ENCODE data around the gene NRXN3.

The NRXN3 gene

GRCh38 chr14:78608998-78609787, 439.0 kb downstream of the NRXN3 start:
- Histone ChIP-seq H3K9me3 (ENCODE audit: control insufficient read depth, insufficient read depth, low read length) (no peaks in the 10 kb centered on the region), H3K27ac (ENCODE audit: low read depth, low read length) (no peak overlapping the region), H3K36me3 (ENCODE audit: control insufficient read depth, insufficient read depth, low read length) (no peaks in the 10 kb centered on the region), H3K4me1 (ENCODE audit: control insufficient read depth, insufficient read depth, low read length) (no peaks in the 10 kb centered on the region), H3K27me3 (ENCODE audit: control insufficient read depth, insufficient read depth, low read length) (no peaks in the 10 kb centered on the region), H3K4me3 (ENCODE audit: low read depth, low read length) (no peak overlapping the region), H3K9ac (ENCODE audit: low read depth, low read length) (no peak overlapping the region)

- Histone ChIP-seq H3K27ac (ENCODE audit: low read depth, low read length) (no peak overlapping the region), H3K4me3 (ENCODE audit: low read depth, low read length) (no peak overlapping the region), H3K36me3 (ENCODE audit: control insufficient read depth, insufficient read depth, low read length) (no peaks in the 10 kb centered on the region), H3K9me3 (ENCODE audit: control insufficient read depth, insufficient read depth, low read length) (no peaks in the 10 kb centered on the region), H3K27me3 (ENCODE audit: control insufficient read depth, insufficient read depth, low read length) (no peaks in the 10 kb centered on the region), H3K9ac (ENCODE audit: low read depth, low read length) (no peak overlapping the region), H3K4me1 (ENCODE audit: control insufficient read depth, insufficient read depth, low read length) (no peaks in the 10 kb centered on the region)
Observed at GRCh38 chr14:78610994-78611393, 440.8 kb downstream of the NRXN3 start.

- Histone ChIP-seq H3K4me3 (ENCODE audit: low read depth, low read length) (no peak overlapping the region), H3K36me3 (ENCODE audit: control insufficient read depth, insufficient read depth, low read length) (no peaks in the 10 kb centered on the region), H3K27ac (ENCODE audit: low read depth, low read length) (no peak overlapping the region), H3K9me3 (ENCODE audit: control insufficient read depth, insufficient read depth, low read length) (no peaks in the 10 kb centered on the region), H3K4me1 (ENCODE audit: control insufficient read depth, insufficient read depth, low read length) (no peaks in the 10 kb centered on the region), H3K27me3 (ENCODE audit: control insufficient read depth, insufficient read depth, low read length) (no peaks in the 10 kb centered on the region), H3K9ac (ENCODE audit: low read depth, low read length) (no peak overlapping the region)
Observed at GRCh38 chr14:78611796-78612571, 441.8 kb downstream of the NRXN3 start.

- no peaks in the 10 kb centered on the region for H3K4me1 ChIP-seq (ENCODE audit: control insufficient read depth, insufficient read depth, low read length)
- no peak overlapping the region for H3K9ac ChIP-seq (ENCODE audit: low read depth, low read length)
Observed at GRCh38 chr14:78612666-78613065, 442.5 kb downstream of the NRXN3 start.

GRCh38 chr14:78614593-78614992, 444.4 kb downstream of the NRXN3 start:
- H3K27ac ChIP-seq (ENCODE audit: low read depth, low read length): no peak overlapping the region
- no peaks in the 10 kb centered on the region for H3K4me1 ChIP-seq (ENCODE audit: control insufficient read depth, insufficient read depth, low read length)
- H3K9ac ChIP-seq (ENCODE audit: low read depth, low read length): no peak overlapping the region
- H3K27me3 ChIP-seq (ENCODE audit: control insufficient read depth, insufficient read depth, low read length): no peaks in the 10 kb centered on the region
- H3K4me3 ChIP-seq (ENCODE audit: low read depth, low read length): no peak overlapping the region
- no peaks in the 10 kb centered on the region for H3K36me3 ChIP-seq (ENCODE audit: control insufficient read depth, insufficient read depth, low read length)
- no peaks in the 10 kb centered on the region for H3K9me3 ChIP-seq (ENCODE audit: control insufficient read depth, insufficient read depth, low read length)

More at GRCh38 chr14:78612666-78613065, 442.5 kb downstream of the NRXN3 start:
- Histone ChIP-seq H3K4me3 (ENCODE audit: low read depth, low read length) (no peak overlapping the region), H3K9me3 (ENCODE audit: control insufficient read depth, insufficient read depth, low read length) (no peaks in the 10 kb centered on the region), H3K36me3 (ENCODE audit: control insufficient read depth, insufficient read depth, low read length) (no peaks in the 10 kb centered on the region), H3K27ac (ENCODE audit: low read depth, low read length) (no peak overlapping the region), H3K27me3 (ENCODE audit: control insufficient read depth, insufficient read depth, low read length) (no peaks in the 10 kb centered on the region)

- Histone ChIP-seq H3K9ac (ENCODE audit: low read depth, low read length) (no peak overlapping the region), H3K4me3 (ENCODE audit: low read depth, low read length) (no peak overlapping the region), H3K9me3 (ENCODE audit: control insufficient read depth, insufficient read depth, low read length) (no peaks in the 10 kb centered on the region), H3K27ac (ENCODE audit: low read depth, low read length) (no peak overlapping the region), H3K36me3 (ENCODE audit: control insufficient read depth, insufficient read depth, low read length) (no peaks in the 10 kb centered on the region), H3K27me3 (ENCODE audit: control insufficient read depth, insufficient read depth, low read length) (no peaks in the 10 kb centered on the region), H3K4me1 (ENCODE audit: control insufficient read depth, insufficient read depth, low read length) (no peaks in the 10 kb centered on the region)
Observed at GRCh38 chr14:78617735-78618134, 447.6 kb downstream of the NRXN3 start.

- H3K9me3 ChIP-seq (ENCODE audit: control insufficient read depth, insufficient read depth, low read length): no peaks in the 10 kb centered on the region
- H3K27ac ChIP-seq (ENCODE audit: low read depth, low read length): no peak overlapping the region
- no peaks in the 10 kb centered on the region for H3K27me3 ChIP-seq (ENCODE audit: control insufficient read depth, insufficient read depth, low read length)
- no peak overlapping the region for H3K4me3 ChIP-seq (ENCODE audit: low read depth, low read length)
- H3K36me3 ChIP-seq (ENCODE audit: control insufficient read depth, insufficient read depth, low read length): no peaks in the 10 kb centered on the region
- H3K4me1 ChIP-seq (ENCODE audit: control insufficient read depth, insufficient read depth, low read length): no peaks in the 10 kb centered on the region
- H3K9ac ChIP-seq (ENCODE audit: low read depth, low read length): no peak overlapping the region
Observed at GRCh38 chr14:78618368-78618767, 448.2 kb downstream of the NRXN3 start.

GRCh38 chr14:78627114-78627513, 456.9 kb downstream of the NRXN3 start:
- Histone ChIP-seq H3K4me1 (ENCODE audit: control insufficient read depth, insufficient read depth, low read length) (no peaks in the 10 kb centered on the region), H3K9me3 (ENCODE audit: control insufficient read depth, insufficient read depth, low read length) (no peaks in the 10 kb centered on the region), H3K9ac (ENCODE audit: low read depth, low read length) (no peak overlapping the region), H3K4me3 (ENCODE audit: low read depth, low read length) (no peak overlapping the region), H3K27me3 (ENCODE audit: control insufficient read depth, insufficient read depth, low read length) (no peaks in the 10 kb centered on the region), H3K36me3 (ENCODE audit: control insufficient read depth, insufficient read depth, low read length) (no peaks in the 10 kb centered on the region), H3K27ac (ENCODE audit: low read depth, low read length) (no peak overlapping the region)

- Histone ChIP-seq H3K27me3 (ENCODE audit: control insufficient read depth, insufficient read depth, low read length) (no peaks in the 10 kb centered on the region), H3K4me3 (ENCODE audit: low read depth, low read length) (no peak overlapping the region), H3K9me3 (ENCODE audit: control insufficient read depth, insufficient read depth, low read length) (no peaks in the 10 kb centered on the region), H3K36me3 (ENCODE audit: control insufficient read depth, insufficient read depth, low read length) (no peaks in the 10 kb centered on the region), H3K9ac (ENCODE audit: low read depth, low read length) (no peak overlapping the region), H3K27ac (ENCODE audit: low read depth, low read length) (no peak overlapping the region), H3K4me1 (ENCODE audit: control insufficient read depth, insufficient read depth, low read length) (peaks cover 8% of the 10 kb centered on the region; the same call in 1 of the 2 replicates)
Observed at GRCh38 chr14:78631551-78631950, 461.4 kb downstream of the NRXN3 start.

GRCh38 chr14:78633752-78634151, 463.6 kb downstream of the NRXN3 start:
- Histone ChIP-seq H3K4me1 (ENCODE audit: control insufficient read depth, insufficient read depth, low read length) (peaks cover 19% of the 10 kb centered on the region), H3K9me3 (ENCODE audit: control insufficient read depth, insufficient read depth, low read length) (no peaks in the 10 kb centered on the region), H3K9ac (ENCODE audit: low read depth, low read length) (no peak overlapping the region), H3K4me3 (ENCODE audit: low read depth, low read length) (no peak overlapping the region), H3K27ac (ENCODE audit: low read depth, low read length) (no peak overlapping the region), H3K36me3 (ENCODE audit: control insufficient read depth, insufficient read depth, low read length) (no peaks in the 10 kb centered on the region), H3K27me3 (ENCODE audit: control insufficient read depth, insufficient read depth, low read length) (no peaks in the 10 kb centered on the region)

- H3K9me3 ChIP-seq (ENCODE audit: control insufficient read depth, insufficient read depth, low read length): no peaks in the 10 kb centered on the region
- no peaks in the 10 kb centered on the region for H3K36me3 ChIP-seq (ENCODE audit: control insufficient read depth, insufficient read depth, low read length)
- no peak overlapping the region for H3K9ac ChIP-seq (ENCODE audit: low read depth, low read length)
- H3K27me3 ChIP-seq (ENCODE audit: control insufficient read depth, insufficient read depth, low read length): no peaks in the 10 kb centered on the region
- H3K4me1 ChIP-seq (ENCODE audit: control insufficient read depth, insufficient read depth, low read length): peaks cover 33% of the 10 kb centered on the region
- no peak overlapping the region for H3K27ac ChIP-seq (ENCODE audit: low read depth, low read length)
- H3K4me3 ChIP-seq (ENCODE audit: low read depth, low read length): no peak overlapping the region
Observed at GRCh38 chr14:78637489-78637888, 467.3 kb downstream of the NRXN3 start.

Measured in HUES48 (cell line).